ENCODE data around the gene SLC6A19.

Gene SLC6A19

DNA sequence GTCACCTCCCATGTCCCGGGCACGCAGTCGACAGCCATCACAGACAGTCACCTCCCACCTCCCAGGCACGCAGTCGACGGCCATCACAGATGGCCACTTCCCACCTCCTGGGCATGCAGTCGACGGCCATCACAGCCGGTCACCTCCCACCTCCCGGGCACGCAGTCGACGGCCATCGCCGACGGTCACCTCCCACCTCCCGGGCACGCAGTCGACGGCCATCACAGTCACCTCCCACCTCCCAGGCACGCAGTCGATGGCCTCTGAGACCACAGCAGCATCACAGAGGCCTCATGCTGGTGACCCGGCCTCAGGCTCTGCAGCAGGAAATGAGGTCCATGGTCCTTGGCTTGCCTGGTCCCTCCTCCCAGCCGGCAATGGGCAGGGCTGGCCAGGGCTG is 5.5 kb upstream of the SLC6A19 start:
- peaks cover 12% of the 10 kb centered on the region for H3K27me3 ChIP-seq (ENCODE audit: control insufficient read depth, insufficient read depth, low read length, poor library complexity, severe bottlenecking)
- no peaks in the 10 kb centered on the region for H3K4me1 ChIP-seq (ENCODE audit: control insufficient read depth, insufficient read depth, low read length)
- no peaks in the 10 kb centered on the region for H3K36me3 ChIP-seq (ENCODE audit: control insufficient read depth, insufficient read depth, low read length)
- H3K27ac ChIP-seq (ENCODE audit: insufficient read depth, low read depth, low read length, poor library complexity, severe bottlenecking) = no peak overlapping the region
- H3K4me3 ChIP-seq (ENCODE audit: insufficient read depth, low read depth, low read length) = no peak overlapping the region
- 87 to 89% methylated on average over 24 of the region's 24 CpGs for WGBS, 2 experiments
- H3K9me3 ChIP-seq (ENCODE audit: control insufficient read depth, low read length) = no peaks in the 10 kb centered on the region

DNA sequence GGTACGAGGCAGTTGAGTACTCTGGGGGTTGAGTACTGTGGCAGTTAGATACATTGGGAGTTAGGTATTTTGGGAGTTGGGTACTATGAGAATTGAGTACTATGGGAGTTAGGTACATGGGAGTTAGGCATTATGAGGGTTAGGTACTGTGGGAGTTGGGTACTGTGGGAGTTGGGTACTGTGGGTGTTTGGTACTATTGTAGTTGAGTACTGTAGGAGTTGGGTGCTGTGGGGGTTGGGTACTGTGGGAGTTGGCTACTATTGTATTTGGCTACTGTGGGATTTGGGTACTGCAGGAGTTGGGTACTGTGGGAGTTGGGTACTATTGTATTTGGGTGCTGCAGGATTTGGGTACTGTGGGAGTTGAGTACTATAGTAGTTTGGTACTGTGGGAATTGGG is 4.8 kb upstream of the SLC6A19 start:
- H3K36me3 ChIP-seq (ENCODE audit: control insufficient read depth, insufficient read depth, low read length) = no peaks in the 10 kb centered on the region
- H3K27ac ChIP-seq (ENCODE audit: insufficient read depth, low read depth, low read length, poor library complexity, severe bottlenecking) = no peak overlapping the region
- peaks cover 12% of the 10 kb centered on the region for H3K27me3 ChIP-seq (ENCODE audit: control insufficient read depth, insufficient read depth, low read length, poor library complexity, severe bottlenecking)
- H3K4me3 ChIP-seq (ENCODE audit: insufficient read depth, low read depth, low read length) = no peak overlapping the region
- no peaks in the 10 kb centered on the region for H3K4me1 ChIP-seq (ENCODE audit: control insufficient read depth, insufficient read depth, low read length)
- H3K9me3 ChIP-seq (ENCODE audit: control insufficient read depth, low read length) = no peaks in the 10 kb centered on the region
- 94% methylated on average over 1 of the region's 1 CpG for WGBS, 2 experiments

DNA sequence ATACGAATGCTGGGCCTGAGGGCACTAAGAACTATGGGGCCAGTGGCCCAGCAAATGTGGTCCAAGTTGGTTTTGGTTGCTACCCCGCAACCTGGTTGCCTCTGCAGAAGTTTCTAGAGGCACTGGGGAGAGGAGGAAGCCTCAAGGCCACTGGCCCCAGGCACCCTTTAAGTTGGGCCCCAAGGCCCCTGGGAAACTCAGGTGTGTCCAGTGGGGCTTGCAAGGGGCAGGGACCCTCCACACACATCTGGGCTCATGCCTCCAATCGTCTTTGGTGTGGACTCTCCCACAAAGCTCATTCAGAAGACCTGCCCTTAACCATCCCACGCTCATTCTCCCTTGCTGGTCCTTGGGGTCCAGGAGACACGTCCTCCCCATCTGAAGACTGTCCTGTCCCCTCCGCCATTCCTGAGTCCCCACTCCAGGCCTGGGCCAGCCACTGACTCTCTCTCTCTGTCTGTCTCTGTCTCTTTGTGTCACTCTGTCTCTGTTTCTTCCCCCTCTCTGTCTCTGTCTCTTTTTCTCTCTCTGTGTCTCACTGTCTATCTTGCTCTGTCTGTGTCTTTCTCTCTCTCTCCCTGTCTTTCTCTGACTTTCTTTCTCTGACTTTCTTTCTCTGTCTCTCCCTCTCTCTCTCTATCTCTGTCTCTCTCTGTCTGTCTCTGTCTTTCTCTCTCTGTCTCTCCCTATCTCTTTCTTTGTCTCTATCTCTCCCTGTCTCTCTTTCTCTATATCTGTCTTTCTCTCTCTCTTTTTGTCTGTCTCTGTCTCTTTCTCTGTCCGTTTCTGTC is 3.3 kb upstream of the SLC6A19 start:
- Histone ChIP-seq H3K36me3 (ENCODE audit: control insufficient read depth, insufficient read depth, low read length) (no peaks in the 10 kb centered on the region), H3K27me3 (ENCODE audit: control insufficient read depth, insufficient read depth, low read length, poor library complexity, severe bottlenecking) (peaks cover 3% of the 10 kb centered on the region), H3K4me1 (ENCODE audit: control insufficient read depth, insufficient read depth, low read length) (no peaks in the 10 kb centered on the region), H3K27ac (ENCODE audit: insufficient read depth, low read depth, low read length, poor library complexity, severe bottlenecking) (no peak overlapping the region), H3K9me3 (ENCODE audit: control insufficient read depth, low read length) (no peaks in the 10 kb centered on the region), H3K4me3 (ENCODE audit: insufficient read depth, low read depth, low read length) (no peak overlapping the region)
- 91 to 92% methylated on average over 7 of the region's 7 CpGs for WGBS, 2 experiments

DNA sequence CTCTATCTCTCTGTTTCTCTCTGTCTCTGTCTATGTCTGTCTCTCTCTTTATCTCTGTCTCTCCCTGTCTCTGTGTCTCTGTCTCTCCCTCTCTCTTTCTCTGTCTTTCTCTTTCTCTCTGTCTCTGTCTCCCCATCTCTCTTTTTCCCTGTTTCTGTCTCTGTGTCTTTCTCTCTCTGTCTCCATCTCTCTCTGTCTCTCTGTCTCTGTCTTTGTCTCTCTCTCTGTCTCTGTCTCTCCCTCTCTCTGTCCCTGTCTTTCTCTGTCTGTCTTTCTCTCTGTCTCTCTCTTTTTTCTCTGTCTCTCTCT is 2.1 kb upstream of the SLC6A19 start:
- no peak overlapping the region for H3K27ac ChIP-seq (ENCODE audit: insufficient read depth, low read depth, low read length, poor library complexity, severe bottlenecking)

DNA sequence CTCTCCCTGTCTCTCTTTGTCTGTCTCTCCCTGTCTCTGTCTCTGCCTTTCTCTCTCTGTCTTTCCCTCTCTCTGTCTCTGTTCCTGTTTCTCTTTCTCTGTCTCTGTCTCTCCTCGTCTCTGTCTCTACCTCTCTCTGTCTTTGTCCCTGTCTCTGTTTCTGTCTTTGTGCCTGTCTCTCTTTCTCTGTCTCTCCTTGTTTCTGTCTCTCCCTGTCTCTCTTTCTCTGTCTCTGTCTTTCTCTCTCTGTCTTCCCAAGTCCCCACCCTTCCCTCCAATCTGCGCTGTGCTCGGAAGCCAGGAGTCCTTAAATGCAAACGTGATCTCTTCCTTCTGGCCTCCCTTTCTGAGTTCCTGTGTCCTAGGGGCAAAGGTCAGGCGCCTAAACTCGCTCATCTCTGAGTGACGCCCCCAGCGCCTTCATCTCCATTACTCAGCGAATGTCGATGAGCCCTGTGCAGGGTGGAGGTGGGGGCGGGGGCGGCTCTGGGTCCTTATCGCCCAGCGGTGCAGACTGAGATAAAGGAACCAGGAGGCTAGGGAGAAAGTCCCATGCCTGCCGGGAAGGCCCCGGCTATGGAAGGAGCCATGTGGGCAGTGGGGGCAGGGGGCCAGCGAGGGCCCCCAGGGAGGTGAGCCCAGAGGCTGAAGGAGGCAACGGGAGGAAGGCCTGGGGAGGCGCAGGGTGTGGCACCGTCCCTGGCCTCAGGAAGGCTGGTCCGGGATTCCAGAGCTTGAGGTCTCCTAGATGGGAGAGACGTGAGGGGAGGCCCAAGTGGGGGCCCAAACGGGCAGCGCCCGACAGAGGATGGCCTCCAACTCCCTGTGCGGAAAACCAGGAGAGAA is 1.5 kb upstream of the SLC6A19 start:
- WGBS, 2 experiments = 82% methylated on average over 26 of the region's 26 CpGs
- H3K27ac ChIP-seq (ENCODE audit: insufficient read depth, low read depth, low read length, poor library complexity, severe bottlenecking) = no peak overlapping the region

More for the DNA sequence above, 2.1 kb upstream of the SLC6A19 start:
- Histone ChIP-seq H3K4me1 (ENCODE audit: control insufficient read depth, insufficient read depth, low read length) (peaks cover 4% of the 10 kb centered on the region), H3K4me3 (ENCODE audit: insufficient read depth, low read depth, low read length) (no peak overlapping the region), H3K36me3 (ENCODE audit: control insufficient read depth, insufficient read depth, low read length) (no peaks in the 10 kb centered on the region), H3K9me3 (ENCODE audit: control insufficient read depth, low read length) (no peaks in the 10 kb centered on the region), H3K27me3 (ENCODE audit: control insufficient read depth, insufficient read depth, low read length, poor library complexity, severe bottlenecking) (no peaks in the 10 kb centered on the region)

DNA sequence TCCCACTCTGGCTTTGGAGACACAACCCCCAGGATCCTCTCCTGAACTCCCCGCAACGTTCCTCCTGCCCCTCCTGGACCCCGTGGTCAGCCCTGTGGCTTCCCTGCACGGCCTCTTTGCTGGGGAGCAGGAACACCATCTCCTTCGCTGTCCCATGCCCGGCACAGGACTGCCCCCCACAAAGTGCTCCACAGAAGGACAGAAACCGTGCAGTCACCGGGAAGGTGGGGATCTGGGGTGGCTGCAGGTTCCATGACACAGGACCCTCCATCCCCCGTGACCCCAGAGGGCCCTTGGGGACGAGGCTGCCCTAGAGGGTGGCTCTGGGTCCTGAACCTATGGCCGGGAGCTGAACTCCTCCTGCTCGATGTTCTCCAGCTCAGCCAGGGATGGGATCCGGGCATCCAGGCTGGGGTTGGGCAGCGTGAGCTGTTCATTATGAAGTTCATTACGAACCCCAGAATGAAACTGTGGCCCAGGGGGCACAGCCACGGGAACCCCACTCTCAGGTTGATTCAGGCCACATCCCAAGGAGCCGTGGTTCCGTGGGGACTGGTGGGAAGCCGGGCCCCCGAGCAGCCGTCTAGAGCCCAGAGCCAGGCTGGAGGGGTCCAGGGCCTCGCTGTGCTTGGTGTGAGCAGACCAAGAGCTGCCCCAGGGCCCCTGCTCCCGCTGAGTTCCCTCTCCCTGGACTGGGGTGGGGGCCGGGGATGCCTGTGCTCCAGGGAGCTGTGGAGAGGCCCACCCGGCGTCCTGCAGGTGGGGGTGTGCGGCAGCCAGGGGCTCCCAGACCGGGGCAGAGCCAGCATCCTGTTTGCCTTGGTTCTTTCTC is 684 bp upstream of the SLC6A19 start:
- no peak overlapping the region for H3K27ac ChIP-seq (ENCODE audit: insufficient read depth, low read depth, low read length, poor library complexity, severe bottlenecking)
- peaks cover 8% of the 10 kb centered on the region for H3K4me1 ChIP-seq (ENCODE audit: control insufficient read depth, insufficient read depth, low read length)
- no peak overlapping the region for H3K4me3 ChIP-seq (ENCODE audit: insufficient read depth, low read depth, low read length)
- WGBS, 2 experiments = 87 to 88% methylated on average over 28 of the region's 28 CpGs
- H3K36me3 ChIP-seq (ENCODE audit: control insufficient read depth, insufficient read depth, low read length) = no peaks in the 10 kb centered on the region
- no peaks in the 10 kb centered on the region for H3K27me3 ChIP-seq (ENCODE audit: control insufficient read depth, insufficient read depth, low read length, poor library complexity, severe bottlenecking)
- H3K9me3 ChIP-seq (ENCODE audit: control insufficient read depth, low read length) = no peaks in the 10 kb centered on the region

More for the DNA sequence above, 1.5 kb upstream of the SLC6A19 start:
- Histone ChIP-seq H3K9me3 (ENCODE audit: control insufficient read depth, low read length) (no peaks in the 10 kb centered on the region), H3K4me1 (ENCODE audit: control insufficient read depth, insufficient read depth, low read length) (peaks cover 4% of the 10 kb centered on the region), H3K4me3 (ENCODE audit: insufficient read depth, low read depth, low read length) (no peak overlapping the region), H3K36me3 (ENCODE audit: control insufficient read depth, insufficient read depth, low read length) (no peaks in the 10 kb centered on the region), H3K27me3 (ENCODE audit: control insufficient read depth, insufficient read depth, low read length, poor library complexity, severe bottlenecking) (no peaks in the 10 kb centered on the region)

DNA sequence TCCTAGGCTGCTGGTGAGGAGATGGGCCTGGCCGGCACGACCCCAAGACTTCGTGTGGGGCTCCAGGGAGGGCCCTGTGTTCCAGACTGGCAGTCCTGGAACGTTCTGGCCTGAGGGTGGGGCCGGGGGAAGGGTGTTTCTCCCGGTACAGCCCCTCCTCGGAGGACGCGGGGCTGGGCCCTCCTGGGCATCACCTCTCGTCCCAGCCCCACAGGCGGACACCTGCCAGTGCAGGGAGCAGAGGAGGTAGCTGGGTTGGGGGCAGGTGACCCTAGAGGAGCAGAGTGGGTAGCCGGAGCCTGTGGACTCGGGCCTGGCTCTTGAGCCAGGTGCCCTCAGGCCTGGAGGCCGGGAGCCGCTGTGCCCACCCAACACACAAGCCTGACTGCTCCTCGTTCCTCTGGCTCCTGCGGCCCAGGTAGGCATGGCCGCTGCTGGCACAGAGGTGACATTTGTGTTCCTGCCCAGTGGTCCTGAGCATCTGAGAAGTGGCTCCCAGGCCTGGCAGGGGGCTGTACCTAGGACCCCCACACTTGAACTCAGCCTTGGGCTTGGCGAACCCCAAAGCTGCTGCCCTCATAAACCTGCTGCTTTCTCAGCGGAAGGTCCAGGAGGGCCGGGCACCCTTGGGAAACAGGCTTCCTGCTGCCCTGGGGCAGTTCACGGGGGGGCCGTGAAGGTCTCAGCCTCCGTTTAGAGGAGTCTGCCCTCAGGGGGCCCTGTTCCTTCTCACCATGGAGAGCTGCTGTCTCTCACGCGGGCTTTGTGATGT is 817 bp downstream of the SLC6A19 start:
- Histone ChIP-seq H3K27me3 (ENCODE audit: control insufficient read depth, insufficient read depth, low read length, poor library complexity, severe bottlenecking) (no peaks in the 10 kb centered on the region), H3K27ac (ENCODE audit: insufficient read depth, low read depth, low read length, poor library complexity, severe bottlenecking) (no peak overlapping the region), H3K36me3 (ENCODE audit: control insufficient read depth, insufficient read depth, low read length) (no peaks in the 10 kb centered on the region), H3K9me3 (ENCODE audit: control insufficient read depth, low read length) (no peaks in the 10 kb centered on the region), H3K4me1 (ENCODE audit: control insufficient read depth, insufficient read depth, low read length) (peaks cover 8% of the 10 kb centered on the region), H3K4me3 (ENCODE audit: insufficient read depth, low read depth, low read length) (no peak overlapping the region)
- WGBS, 2 experiments = 88 to 89% methylated on average over 26 of the region's 26 CpGs

DNA sequence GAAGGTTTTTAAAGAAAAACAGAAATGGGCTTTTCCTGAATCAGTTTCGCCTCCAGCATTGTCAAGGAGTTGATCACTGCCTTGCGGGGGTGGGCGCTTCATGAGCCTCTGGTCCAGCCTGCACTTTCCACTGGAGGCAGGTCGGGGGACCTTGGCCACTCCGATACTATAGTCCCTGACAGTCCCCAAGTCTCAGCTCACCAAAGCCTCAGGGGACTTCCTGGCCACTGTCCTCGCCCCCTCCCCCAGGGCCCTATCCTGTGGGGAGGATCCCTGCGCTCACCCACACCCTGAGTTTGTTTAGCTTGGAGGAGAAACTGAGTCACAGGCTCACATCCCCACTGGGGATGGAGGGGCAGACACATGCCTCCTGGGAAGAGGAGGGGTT is 1.4 kb downstream of the SLC6A19 start:
- Histone ChIP-seq H3K9me3 (ENCODE audit: control insufficient read depth, low read length) (no peaks in the 10 kb centered on the region), H3K27me3 (ENCODE audit: control insufficient read depth, insufficient read depth, low read length, poor library complexity, severe bottlenecking) (no peaks in the 10 kb centered on the region)
- WGBS, 2 experiments = 76 to 85% methylated on average over 7 of the region's 7 CpGs

DNA sequence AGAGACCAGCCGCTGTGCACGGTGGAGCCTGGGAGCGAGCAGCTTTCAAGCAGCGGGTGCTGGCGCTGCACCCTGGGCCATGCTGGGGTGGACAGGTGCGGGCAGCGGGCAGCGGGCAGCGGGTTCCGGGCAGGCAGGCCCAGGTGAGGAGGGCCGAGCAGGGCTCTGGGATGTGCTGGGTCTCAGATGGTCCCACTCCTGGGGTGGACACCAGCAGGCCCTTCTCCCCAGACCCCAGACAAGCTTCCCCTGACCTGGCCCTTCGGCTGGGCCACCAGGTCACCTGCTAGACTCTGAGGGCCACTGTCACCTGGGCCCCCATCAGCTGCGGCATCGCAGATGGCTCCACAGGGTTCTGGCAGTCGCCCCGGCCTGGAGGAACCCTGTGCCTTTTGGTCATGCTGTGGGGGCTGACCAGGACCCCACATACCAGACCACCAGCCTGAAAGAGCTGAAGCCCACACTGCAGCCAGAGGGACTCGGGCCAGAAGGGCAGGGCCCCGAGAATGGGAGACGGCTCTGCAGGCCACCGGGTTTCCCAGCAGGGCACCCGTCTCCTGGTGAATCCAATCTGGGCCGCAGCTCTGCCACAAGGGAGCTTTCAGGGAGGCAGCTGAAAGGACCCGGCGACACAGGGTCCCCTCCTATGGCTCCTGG is 2.0 kb downstream of the SLC6A19 start:
- Histone ChIP-seq H3K36me3 (ENCODE audit: control insufficient read depth, insufficient read depth, low read length) (no peaks in the 10 kb centered on the region), H3K27ac (ENCODE audit: insufficient read depth, low read depth, low read length, poor library complexity, severe bottlenecking) (no peak overlapping the region), H3K4me3 (ENCODE audit: insufficient read depth, low read depth, low read length) (no peak overlapping the region), H3K27me3 (ENCODE audit: control insufficient read depth, insufficient read depth, low read length, poor library complexity, severe bottlenecking) (no peaks in the 10 kb centered on the region), H3K9me3 (ENCODE audit: control insufficient read depth, low read length) (no peaks in the 10 kb centered on the region), H3K4me1 (ENCODE audit: control insufficient read depth, insufficient read depth, low read length) (peaks cover 8% of the 10 kb centered on the region)
- 92 to 93% methylated on average over 24 of the region's 24 CpGs for WGBS, 2 experiments

More for the DNA sequence above, 1.4 kb downstream of the SLC6A19 start:
- Histone ChIP-seq H3K36me3 (ENCODE audit: control insufficient read depth, insufficient read depth, low read length) (no peaks in the 10 kb centered on the region), H3K27ac (ENCODE audit: insufficient read depth, low read depth, low read length, poor library complexity, severe bottlenecking) (no peak overlapping the region), H3K4me1 (ENCODE audit: control insufficient read depth, insufficient read depth, low read length) (peaks cover 8% of the 10 kb centered on the region), H3K4me3 (ENCODE audit: insufficient read depth, low read depth, low read length) (no peak overlapping the region)
